Stimulated activated CD8-positive, alpha-beta memory T cell treated with anti-CD3 and anti-CD28 coated beads, Interleukin-15, amount 100 ng/mL, for 24 hours (primary cell): ENCODE measurements around the gene COX5B.
"Not testable (repeated sequence)": the region's sequence is repeated elsewhere in the genome, so short reads cannot be mapped to it uniquely, and the experiment has no call there.

Experiments used
- DNase-seq: peaks from one replicate; pipeline ENCODE4 v3.0.0-alpha.2; 2020; ENCODE audit warnings: low read depth

COX5B gene

GRCh38 chr2:97645695-97646629, at the start of gene COX5B:
COX5B (plus strand) TSS chr2:97646062; CDS start chr2:97646087, 25 bp downstream.
- DNase-seq: peak; percentile 94

- DNase-seq: not testable (repeated sequence)
These were observed 49.7 kb upstream of the COX5B start for GRCh38 chr2:97596180-97596579.

- DNase-seq: not testable (repeated sequence)
These were observed 44.3 kb upstream of the COX5B start for GRCh38 chr2:97601537-97601936.

GRCh38 chr2:97605109-97605508, 40.8 kb upstream of the COX5B start:
- DNase-seq: not testable (repeated sequence)

- not testable (repeated sequence) for DNase-seq
These were observed 40.1 kb upstream of the COX5B start for GRCh38 chr2:97605524-97606339.

- not testable (repeated sequence) for DNase-seq
These were observed 37.1 kb upstream of the COX5B start for GRCh38 chr2:97608745-97609144.

- DNase-seq: not testable (repeated sequence)
These were observed 34.0 kb upstream of the COX5B start for GRCh38 chr2:97611895-97612294.

- DNase-seq: not testable (repeated sequence)
These were observed 30.1 kb upstream of the COX5B start for GRCh38 chr2:97615746-97616145.

- no peak for DNase-seq
These were observed 28.0 kb upstream of the COX5B start for GRCh38 chr2:97617911-97618310.

GRCh38 chr2:97618939-97619827, 26.7 kb upstream of the COX5B start:
- DNase-seq: not testable (repeated sequence)

- DNase-seq: not testable (repeated sequence)
These were observed 25.4 kb upstream of the COX5B start for GRCh38 chr2:97620492-97620891.

GRCh38 chr2:97622976-97623375, 22.9 kb upstream of the COX5B start:
- DNase-seq: not testable (repeated sequence)

- DNase-seq: not testable (repeated sequence)
These were observed 20.4 kb upstream of the COX5B start for GRCh38 chr2:97625354-97626048.

- not testable (repeated sequence) for DNase-seq
These were observed 19.8 kb upstream of the COX5B start for GRCh38 chr2:97626049-97626430.

- no peak for DNase-seq
These were observed 1.7 kb upstream of the COX5B start for GRCh38 chr2:97644023-97644717.

- DNase-seq: no peak
These were observed 659 bp upstream of the COX5B start for GRCh38 chr2:97645112-97645694.

- no peak for DNase-seq
These were observed 1.1 kb downstream of the COX5B start for GRCh38 chr2:97646977-97647376.

- no peak for DNase-seq
These were observed 5.3 kb downstream of the COX5B start for GRCh38 chr2:97651114-97651513.

- no peak for DNase-seq
These were observed 7.6 kb downstream of the COX5B start for GRCh38 chr2:97653473-97653872.

GRCh38 chr2:97653874-97654273, 8.0 kb downstream of the COX5B start:
- DNase-seq: no peak
